Lower leg skin (tissue), 3 donors: Measurements from ENCODE around the gene HPDL.
"Not testable (repeated sequence)": the region's sequence is repeated elsewhere in the genome, so short reads cannot be mapped to it uniquely, and the experiment has no call there.

Source experiments
- POLR2A ChIP-seq, 2 donors: fragments of 450-650 bp; IDR thresholded peaks; one replicate each; pipeline ENCODE4 v1.6.1; 2016 to 2017; ENCODE audit warnings: antibody characterized with exemption in 2 of 2, mild to moderate bottlenecking in 1 of 2, moderate library complexity in 1 of 2
- TF ChIP-seq, protein P1 (sequence below), 3 donors: fragments of 450-650 bp; IDR thresholded peaks; one replicate each; pipeline ENCODE4 v1.5.1; 2016; ENCODE audit warnings: antibody characterized with exemption in 3 of 3, mild to moderate bottlenecking in 3 of 3, moderate library complexity in 2 of 3

DNA sequence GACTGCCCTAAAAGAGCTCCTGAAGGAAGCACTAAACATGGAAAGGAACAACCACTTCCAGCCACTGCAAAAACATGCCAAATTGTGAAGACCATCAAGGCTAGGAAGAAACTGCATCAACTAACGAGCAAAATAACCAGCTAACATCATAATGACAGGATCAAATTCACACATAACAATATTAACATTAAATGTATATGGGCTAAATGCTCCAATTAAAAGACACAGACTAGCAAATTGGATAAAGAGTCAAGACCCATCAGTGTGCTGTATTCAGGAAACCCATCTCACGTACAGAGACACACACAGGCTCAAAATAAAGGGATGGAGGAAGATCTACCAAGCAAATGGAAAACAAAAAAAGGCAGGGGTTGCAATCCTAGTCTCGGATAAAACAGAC lies 40.2 kb upstream of the HPDL start:
- TF ChIP-seq, protein P1, sequence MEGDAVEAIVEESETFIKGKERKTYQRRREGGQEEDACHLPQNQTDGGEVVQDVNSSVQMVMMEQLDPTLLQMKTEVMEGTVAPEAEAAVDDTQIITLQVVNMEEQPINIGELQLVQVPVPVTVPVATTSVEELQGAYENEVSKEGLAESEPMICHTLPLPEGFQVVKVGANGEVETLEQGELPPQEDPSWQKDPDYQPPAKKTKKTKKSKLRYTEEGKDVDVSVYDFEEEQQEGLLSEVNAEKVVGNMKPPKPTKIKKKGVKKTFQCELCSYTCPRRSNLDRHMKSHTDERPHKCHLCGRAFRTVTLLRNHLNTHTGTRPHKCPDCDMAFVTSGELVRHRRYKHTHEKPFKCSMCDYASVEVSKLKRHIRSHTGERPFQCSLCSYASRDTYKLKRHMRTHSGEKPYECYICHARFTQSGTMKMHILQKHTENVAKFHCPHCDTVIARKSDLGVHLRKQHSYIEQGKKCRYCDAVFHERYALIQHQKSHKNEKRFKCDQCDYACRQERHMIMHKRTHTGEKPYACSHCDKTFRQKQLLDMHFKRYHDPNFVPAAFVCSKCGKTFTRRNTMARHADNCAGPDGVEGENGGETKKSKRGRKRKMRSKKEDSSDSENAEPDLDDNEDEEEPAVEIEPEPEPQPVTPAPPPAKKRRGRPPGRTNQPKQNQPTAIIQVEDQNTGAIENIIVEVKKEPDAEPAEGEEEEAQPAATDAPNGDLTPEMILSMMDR (IDR thresholded peaks at IDR 0.05), result not testable (repeated sequence)
- TF ChIP-seq POLR2A (IDR thresholded peaks at IDR 0.05), result not testable (repeated sequence)
